ENCODE data around the gene DTNA.

GRCh38 chr18:34835466-34835865 is 125.4 kb downstream of the DTNA start:
- TF ChIP-seq EZH2 (optimal IDR thresholded peaks at IDR 0.05; ENCODE audit: low read depth, low read length) (no peak), CTCF (IDR thresholded peaks at IDR 0.05; ENCODE audit: low read length) (no peak), EZH2phosphoT487 (IDR thresholded peaks at IDR 0.05; ENCODE audit: low read length) (no peak)

All from MM.1S (cell line).